Measurements from ENCODE around the gene FAM186B. TPM values are rescaled to one million over a fixed set of nuclear protein-coding genes. Genes with fewer than 3 reads are reported as not detected.

FAM186B gene
- total RNA-seq, 1 donor, result under 0.01 TPM

GRCh38 chr12:49541911-49542505 lies 63.4 kb downstream of the FAM186B start:
- no peak for DNase-seq (ENCODE audit: low read depth)
- no peak for TF ChIP-seq CTCF (IDR thresholded peaks at IDR 0.05; ENCODE audit: insufficient read depth, low read depth, low read length)
- no peak overlapping the region for H3K4me3 ChIP-seq (ENCODE audit: low read depth, low read length)

GRCh38 chr12:49541140-49541861 lies 64.1 kb downstream of the FAM186B start:
- H3K4me3 ChIP-seq (ENCODE audit: low read depth, low read length), result no peak overlapping the region
- no peak for DNase-seq (ENCODE audit: low read depth)

GRCh38 chr12:49540229-49541139 lies 65.0 kb downstream of the FAM186B start:
- DNase-seq (ENCODE audit: low read depth), result no peak

More at GRCh38 chr12:49541140-49541861, 64.1 kb downstream of the FAM186B start:
- no peak for TF ChIP-seq CTCF (IDR thresholded peaks at IDR 0.05; ENCODE audit: insufficient read depth, low read depth, low read length)

GRCh38 chr12:49539406-49540228 lies 65.8 kb downstream of the FAM186B start:
- no peak overlapping the region for H3K4me3 ChIP-seq (ENCODE audit: low read depth, low read length)
- no peak for DNase-seq (ENCODE audit: low read depth)
- no peak for TF ChIP-seq CTCF (IDR thresholded peaks at IDR 0.05; ENCODE audit: insufficient read depth, low read depth, low read length)

More at GRCh38 chr12:49540229-49541139, 65.0 kb downstream of the FAM186B start:
- H3K4me3 ChIP-seq (ENCODE audit: low read depth, low read length), result no peak overlapping the region
- no peak for TF ChIP-seq CTCF (IDR thresholded peaks at IDR 0.05; ENCODE audit: insufficient read depth, low read depth, low read length)

GRCh38 chr12:49538510-49539403 lies 66.7 kb downstream of the FAM186B start, which contains the start of gene KCNH3:
TSS of gene KCNH3 (plus strand) at chr12:49539030. CDS start at chr12:49539417, 387 bp downstream.
- DNase-seq (ENCODE audit: low read depth), result peak; percentile 70
- TF ChIP-seq CTCF (IDR thresholded peaks at IDR 0.05; ENCODE audit: insufficient read depth, low read depth, low read length), result no peak
- H3K4me3 ChIP-seq (ENCODE audit: low read depth, low read length), result peak within 1 kb of the TSS; percentile 52
